ENCODE results near the gene PPP1R12B.
"Not testable (repeated sequence)": the region's sequence is repeated elsewhere in the genome, so short reads cannot be mapped to it uniquely, and the experiment has no call there.

Gene PPP1R12B

DNA sequence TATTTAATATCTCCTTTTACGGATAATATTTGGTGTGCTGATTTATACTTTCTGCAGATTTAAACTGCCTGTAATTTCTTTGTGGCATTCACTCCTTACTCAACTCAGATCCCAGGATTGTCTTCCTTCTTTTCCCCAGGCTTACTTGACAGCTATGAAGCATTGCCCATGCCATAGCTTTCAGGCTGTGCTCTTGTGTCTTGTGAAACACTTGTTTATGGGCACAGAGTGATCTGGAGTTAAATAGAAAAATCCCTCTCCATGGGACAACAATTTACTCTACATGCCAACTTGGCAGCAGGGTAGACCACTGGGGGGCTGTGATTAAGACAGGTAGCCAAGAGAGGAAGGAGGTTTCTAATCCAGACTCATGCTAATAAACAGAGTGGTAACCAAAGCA lies 57.4 kb downstream of the PPP1R12B start:
- DNase-seq: no peak

DNA sequence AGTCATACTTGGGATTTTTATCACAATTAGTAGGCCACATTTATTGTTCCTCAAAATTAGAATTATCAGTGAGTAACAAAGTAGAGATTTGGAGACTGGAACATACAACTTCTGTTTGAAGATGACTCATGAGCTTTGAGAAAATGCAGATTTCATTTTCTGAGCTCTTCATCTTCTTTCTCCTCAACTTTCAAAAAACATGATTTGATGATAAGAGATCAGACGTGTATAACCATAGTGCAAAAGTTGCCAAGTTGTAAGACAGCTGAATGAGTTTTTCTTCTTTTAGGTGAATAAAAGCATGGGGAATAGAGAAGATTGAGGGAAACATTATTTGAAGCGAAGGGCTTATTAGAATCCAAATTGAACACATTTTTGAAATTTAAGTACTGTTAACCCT lies 58.4 kb downstream of the PPP1R12B start:
- DNase-seq: not testable (repeated sequence)

DNA sequence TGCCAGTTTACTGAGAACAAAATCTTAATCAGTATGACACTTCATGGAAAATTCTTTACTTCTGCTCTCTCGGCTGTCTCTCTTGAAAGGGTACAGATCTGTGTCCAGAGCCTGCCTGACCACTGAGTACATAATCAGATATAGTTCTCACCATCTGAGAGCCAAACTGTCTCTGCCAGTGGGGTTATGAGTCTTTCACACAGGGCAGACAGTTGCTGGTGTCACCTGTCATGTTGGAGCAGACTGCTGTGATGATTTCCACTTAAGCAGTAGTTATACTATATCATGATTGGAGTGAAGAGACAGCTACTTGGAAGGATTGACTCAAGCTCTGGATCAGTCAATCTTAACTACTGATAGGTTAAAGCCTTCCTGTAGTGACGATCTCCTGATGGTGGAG lies 58.9 kb downstream of the PPP1R12B start:
- DNase-seq: not testable (repeated sequence)

DNA sequence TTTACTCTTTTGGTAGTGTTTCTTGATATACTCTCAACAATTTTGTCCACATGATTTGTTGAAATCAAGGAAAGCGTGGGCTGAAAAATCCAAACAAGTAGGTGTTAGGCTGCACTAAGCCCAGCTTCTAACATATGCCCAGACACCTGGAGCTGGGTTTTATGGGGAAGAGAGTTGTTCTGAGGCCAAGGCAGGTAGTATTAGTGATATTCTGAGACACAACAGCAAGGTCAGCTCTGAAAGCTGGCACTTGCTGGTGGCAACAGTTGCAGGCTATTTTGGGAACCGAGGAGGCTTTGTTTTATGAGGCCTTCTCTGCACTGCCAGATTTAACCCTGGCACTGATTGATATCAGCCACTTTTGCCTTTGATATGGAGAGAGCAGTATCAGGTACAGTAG lies 61.8 kb downstream of the PPP1R12B start:
- DNase-seq: not testable (repeated sequence)

DNA sequence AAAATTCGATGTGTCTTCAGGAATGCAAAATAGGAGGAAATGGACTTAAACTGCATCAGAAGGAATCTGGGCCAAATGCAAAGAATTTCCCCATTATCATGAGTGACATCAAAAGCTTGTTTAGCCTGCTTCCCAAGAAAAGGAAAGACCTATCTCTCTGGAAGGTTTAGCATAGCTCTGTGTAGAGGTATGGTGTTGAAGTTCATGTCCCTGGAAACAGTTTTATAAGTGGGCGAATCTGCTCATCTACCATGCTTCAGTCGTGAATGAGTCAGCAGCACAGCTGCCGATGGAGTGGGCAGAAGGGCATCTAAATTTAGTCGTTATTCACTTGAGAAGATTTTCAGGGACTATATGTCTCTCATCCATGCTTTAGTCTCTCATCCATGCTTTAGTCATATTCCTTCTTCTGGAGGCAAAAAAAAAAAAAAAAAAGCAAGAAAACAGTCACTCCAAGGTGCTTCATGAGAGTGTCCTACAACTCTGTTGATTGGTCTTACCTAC lies 62.4 kb downstream of the PPP1R12B start:
- not testable (repeated sequence) for DNase-seq

DNA sequence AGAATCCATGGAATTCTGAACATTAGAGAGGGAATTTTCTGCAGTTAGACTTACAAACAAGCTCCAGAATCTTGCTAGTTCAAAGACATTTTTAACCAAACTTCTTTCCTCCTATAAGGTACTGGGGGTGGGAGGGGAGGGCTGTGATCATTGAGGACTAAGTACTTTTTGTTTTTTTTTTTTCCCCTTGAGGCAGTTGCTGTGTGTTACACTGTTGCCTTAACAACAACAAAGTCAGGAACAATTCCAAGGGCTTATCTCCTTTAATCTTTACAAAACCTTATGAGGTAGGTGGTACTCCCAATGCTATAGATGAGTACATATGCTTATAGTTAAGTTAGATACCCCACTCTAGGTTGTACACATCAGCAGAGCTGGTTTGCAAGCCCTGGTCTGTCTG lies 62.9 kb downstream of the PPP1R12B start:
- DNase-seq: no peak

DNA sequence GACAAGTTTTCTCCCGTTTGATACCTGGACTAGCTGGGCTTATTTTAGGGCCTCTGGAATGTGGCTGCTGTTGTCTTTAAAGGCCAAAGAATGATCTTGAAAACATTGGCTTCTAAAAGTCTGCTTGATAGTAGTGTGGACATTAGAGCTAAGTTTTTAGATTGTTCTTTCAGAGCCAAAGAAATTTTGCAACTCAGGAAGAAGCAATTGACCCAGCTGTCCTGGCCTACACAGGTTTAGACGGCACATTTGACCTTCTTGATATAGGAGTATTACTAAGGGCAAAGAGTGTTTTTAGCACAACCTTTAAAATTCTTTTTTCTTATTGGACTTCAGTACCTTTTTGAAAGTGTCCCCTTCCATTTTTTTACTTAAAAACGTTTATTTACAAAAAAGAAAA lies 63.9 kb downstream of the PPP1R12B start:
- not testable (repeated sequence) for DNase-seq

DNA sequence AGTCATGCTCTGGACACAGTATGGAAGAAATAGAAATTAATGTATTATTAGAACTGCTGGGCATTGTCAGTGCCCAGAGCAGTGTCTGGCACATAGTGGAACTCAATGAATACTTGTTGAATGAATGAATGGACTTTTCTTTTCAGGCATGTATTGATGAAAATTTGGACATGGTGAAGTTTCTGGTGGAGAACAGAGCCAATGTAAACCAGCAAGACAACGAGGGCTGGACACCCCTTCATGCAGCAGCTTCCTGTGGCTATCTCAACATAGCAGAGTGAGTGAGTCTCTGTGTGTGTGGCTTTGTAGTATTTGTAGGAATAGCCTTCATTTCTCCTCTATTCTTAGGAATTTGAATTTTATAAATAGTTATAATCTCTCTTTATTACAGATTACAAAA lies 68.1 kb downstream of the PPP1R12B start:
- DNase-seq: no peak

DNA sequence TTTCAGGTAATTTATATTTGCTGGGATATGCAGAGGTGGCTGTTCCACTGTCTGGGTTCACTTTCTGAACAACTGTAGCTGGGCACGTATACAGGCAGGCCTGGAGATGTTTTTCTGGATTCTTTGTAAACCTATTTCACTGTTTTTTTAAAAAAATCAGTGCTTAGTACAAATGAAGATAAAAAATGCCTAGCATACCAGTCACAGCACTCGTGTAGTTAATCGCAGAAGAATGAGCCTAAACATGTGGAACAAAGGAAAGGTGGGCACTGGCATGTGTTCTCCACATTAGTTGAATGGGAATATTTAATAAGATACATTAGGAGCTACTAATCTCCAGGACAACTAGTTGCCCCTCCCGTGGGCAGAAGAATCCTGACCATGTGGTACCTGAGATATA lies 68.6 kb downstream of the PPP1R12B start:
- not testable (repeated sequence) for DNase-seq

DNA sequence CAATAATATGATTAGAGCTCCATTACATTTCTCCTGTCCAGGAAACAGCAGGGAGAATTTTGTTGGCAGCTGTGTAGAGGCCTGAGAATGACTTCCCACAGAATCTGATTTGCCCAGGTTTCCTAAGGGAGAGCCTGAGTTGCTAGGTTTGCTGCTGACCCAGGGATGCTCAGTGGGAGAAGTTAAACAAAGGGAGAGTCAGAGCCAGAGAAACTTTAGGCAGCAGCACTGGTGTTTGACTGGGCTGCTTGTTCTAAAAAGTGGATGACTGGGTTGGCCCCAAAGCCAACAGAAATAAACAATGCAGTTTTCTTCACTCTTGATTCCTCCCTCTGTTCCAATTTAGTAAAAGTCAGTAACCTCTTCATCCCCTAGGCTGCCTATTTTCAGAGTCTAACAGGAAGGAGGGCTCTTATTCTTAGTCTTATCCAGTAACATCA lies 69.3 kb downstream of the PPP1R12B start:
- DNase-seq: not testable (repeated sequence)

DNA sequence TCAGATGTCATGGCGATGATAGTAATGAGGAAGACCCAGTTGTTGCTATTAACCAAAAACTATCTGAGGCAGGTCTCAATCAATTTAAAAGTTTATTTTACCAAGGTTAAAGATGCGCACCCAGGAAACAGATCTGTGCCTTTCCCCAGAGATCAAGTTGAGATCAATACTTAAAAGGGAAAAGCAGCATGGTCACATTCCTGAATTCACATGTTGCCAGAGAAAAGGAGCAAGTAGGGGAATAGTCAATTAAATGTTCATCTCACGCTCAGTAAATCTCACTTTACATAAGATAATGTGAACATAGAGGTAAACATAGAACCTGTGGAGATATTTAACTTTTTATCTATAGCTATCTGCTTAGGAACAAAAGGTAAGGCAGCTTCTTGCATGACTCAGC lies 71.2 kb downstream of the PPP1R12B start:
- DNase-seq: not testable (repeated sequence)

DNA sequence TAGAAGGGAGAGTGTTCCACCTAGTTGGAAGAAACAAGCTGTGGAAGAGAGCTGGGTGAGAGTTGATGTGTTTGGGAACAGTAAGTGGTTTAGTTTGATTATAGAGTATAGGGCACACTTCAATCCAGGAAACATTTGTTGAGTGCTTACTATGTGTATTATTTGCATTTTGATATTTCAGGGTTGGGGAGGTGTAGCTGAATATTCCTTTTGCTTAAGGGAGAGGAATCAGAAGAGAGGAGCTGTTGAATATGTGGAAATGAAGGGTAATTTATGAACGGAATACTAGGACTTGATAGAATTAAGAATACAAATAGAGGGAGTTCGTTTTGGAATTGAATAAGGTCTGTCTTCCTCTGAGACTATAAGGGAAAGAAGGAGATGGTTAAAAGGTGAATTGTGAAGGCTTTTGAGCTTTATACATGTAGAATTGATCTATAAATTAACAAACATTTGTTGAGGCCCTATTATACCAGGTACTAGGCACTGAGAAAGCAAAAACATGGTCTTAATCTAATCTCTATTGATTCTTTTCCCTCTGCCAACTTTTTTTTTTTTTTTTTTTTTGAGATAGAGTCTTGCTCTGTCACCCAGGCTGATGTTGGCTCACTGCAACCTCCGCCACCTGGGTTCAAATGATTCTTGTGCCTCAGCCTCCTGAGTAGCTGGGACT lies 72.1 kb downstream of the PPP1R12B start:
- DNase-seq: not testable (repeated sequence)

DNA sequence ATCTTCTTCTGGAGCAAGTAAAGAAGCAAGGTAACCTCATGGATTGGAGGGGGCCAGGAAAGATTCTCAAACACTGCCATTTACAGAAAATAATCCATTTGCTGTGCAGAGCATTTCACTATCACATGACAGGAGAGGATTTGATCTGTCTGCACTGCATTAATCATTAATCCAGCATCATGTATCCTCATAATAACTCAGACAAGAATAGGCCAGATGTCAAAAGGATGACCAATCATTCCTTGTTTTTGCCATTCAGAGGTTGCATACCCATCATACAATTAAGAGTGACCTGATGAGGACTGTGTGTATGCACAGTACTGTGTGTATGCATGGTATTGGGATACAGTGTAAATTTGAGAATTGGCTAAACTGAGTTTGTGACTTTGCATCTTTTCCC lies 74.2 kb downstream of the PPP1R12B start:
- not testable (repeated sequence) for DNase-seq

DNA sequence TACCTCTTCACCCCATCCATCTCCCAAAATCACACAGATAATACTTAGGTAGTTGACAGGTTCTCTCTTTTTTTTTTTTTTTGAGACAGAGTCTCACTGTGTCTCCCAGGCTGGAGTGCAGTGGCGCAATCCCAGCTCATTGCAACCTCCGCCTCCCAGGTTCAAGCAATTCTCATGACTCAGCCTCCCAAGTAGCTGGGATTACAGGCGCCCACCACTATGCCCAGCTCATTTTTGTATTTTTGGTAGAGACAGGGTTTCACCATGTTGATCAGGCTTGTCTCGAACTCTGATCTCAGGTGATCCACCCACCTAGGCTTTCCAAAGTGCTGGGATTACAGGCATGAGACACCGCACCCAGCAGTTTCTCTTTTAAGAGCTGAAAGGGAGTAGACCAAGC lies 75.8 kb downstream of the PPP1R12B start:
- DNase-seq: not testable (repeated sequence)

DNA sequence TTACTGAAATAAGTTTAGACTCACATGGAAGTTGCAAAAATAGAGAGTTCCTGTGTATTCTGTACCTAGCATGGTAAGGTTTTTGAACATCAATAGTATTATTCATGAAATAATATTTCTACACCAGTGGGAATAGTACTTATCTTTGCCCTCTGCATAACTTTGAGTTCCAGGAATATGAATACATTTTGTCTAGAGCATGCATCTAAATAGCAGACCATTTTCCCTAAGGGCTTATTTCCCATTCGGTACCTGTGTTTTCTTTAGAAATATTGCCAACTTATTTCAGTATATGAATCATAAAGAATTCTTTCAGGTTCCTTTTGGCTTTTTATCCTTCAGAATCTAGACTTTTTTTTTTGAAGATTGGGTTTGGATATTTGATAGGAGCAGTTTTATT lies 81.6 kb downstream of the PPP1R12B start:
- DNase-seq: not testable (repeated sequence)

DNA sequence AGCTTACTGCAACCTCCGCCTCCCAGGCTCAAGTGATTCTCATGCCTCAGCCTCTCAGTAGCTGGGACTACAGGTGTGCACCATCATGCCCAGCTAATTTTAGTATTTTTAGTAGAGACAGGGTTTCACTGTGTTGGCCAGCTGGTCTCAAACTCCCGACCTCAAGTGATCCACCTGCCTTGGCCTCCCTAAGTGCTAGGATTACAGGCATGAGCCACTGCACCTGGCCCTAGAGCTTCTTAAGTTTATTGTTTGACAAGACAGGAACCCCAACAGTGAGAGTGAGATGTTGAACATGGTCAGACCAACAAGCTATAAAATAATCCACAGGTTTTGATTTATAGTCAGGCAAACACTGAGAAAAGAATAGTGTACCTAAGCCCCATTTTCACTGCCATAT lies 83.8 kb downstream of the PPP1R12B start:
- DNase-seq: not testable (repeated sequence)

DNA sequence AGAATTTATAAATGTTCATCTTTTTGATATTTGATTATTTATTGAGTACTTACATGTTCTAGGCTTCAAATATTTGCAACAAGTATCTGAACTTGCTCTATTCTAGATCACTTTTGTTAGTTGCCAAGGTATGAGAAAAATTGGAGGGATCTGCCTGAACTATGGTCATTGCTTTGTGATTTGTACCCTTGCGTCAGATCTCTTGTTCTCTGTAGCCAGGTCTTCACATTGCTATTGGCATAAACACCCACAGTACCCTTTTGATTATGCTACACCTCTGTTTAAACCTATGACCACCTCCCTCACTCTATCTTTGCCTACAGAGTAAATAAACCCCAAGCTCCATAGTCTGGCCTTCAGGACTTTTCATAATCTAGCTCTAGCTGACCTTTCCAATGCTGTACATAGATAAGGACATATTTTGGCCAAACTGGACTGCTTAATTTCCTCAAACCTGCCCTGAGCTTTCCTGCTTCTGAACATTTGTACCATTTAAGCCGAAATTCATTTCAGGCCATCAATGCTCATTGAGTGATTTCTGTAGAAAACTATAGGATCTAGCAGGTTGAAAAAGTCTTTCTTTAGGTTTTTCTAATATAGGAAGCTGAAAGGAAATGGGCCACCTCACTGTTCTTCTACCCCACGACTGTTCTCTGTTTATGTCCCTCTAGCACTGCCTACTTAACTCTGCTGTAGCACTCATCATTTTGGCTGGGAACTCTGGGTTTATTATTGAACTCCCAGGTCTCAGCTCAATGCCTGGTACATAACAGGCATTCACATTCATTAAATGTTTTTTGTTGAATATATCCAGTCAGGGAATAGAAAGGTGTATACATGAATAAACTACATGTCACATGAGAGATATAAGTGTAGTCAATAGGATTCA lies 84.9 kb downstream of the PPP1R12B start:
- no peak for DNase-seq

DNA sequence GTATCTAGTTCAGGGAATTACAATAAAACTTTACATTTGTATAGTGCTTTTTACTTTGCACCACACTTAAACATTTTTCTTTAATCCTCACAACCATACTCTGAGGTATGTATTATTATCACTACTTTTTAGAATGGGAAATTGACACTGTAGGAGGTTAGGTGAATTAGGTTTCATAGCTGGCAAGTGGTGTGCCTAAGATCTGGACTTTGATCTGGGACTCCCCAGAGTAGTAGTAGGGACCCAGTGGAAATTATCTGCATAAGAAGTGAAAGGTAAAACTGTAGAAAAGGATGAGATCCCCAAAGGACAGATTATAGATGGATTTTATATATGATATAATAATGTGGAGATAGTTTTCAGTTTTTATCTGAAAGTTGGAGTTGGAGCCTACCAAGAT lies 85.6 kb downstream of the PPP1R12B start:
- no peak for DNase-seq

DNA sequence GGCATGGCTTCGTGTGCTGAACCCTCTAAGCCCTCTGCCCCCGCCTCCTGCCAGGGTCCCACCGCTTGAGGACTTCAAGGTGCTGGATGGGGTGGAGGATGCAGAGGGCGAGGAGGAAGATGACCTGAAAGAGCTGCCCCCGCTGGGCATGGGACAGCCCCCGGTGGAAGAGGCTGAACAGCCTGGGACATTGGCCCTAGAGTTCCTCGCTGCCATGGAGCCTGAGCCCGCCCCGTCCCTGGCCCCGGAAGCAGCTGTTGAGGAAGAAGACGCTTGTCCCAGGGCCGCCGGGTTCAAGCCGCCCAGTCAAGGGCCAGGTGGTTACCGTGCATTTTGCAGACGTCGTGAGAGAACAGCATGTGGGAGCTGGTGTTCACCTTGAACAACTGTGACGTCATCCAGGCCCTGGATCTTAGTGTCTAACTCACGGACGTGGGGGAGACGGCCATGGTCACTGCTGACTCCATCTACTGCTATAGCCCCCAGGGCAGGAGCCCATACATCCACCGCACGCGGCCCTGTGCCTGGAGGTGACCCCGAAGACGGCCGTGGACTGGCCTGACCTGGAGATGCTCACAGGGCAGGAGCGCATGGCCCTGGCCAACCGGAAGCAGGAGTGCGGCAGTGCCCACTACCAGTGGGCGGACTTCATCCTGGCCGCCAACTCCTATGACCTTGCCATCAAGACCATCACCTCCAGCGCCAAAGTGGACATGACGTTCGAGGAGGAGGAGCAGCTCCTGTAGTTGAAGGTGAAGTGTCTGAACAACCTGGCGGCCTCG lies 90.1 kb downstream of the PPP1R12B start:
- DNase-seq: no peak

DNA sequence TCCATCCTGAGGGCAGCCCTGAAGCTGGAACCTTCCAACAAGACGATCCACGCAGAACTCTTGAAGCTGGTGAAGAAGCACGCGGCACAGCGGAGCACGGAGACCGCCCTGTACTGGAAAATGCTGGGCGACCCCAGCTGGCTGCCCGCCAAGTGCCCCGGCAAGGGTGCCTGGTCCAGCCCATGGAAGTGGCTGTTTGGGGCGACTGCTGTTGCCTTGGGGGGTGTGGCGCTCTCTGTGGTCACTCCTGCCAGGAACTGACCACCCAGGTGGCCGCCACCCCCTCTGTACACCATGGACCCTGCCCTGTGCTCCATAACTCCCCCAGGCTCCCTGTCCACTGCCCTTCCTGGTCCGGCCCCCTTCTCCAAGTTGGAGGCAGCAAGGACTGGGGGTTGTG lies 90.8 kb downstream of the PPP1R12B start:
- DNase-seq: no peak

DNA sequence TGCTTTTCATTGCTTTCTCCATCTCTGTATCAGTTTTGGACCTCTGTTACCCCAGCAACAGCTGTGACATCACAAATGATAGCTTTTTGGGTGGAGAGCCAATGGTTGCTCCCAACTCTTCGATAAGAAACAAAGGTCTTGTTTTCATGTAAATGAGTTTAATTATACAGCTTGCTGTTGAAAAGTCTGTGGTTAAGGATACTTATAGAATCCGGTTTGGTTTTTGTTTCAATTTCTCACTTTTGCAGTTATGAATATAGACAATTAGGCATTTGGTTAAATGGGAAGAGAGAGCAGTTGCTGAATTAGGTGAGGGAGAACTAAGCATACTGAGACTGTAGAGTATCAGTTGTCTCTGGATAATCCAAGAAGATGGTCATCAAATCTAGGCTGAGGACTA lies 99.6 kb downstream of the PPP1R12B start:
- DNase-seq: not testable (repeated sequence)

DNA sequence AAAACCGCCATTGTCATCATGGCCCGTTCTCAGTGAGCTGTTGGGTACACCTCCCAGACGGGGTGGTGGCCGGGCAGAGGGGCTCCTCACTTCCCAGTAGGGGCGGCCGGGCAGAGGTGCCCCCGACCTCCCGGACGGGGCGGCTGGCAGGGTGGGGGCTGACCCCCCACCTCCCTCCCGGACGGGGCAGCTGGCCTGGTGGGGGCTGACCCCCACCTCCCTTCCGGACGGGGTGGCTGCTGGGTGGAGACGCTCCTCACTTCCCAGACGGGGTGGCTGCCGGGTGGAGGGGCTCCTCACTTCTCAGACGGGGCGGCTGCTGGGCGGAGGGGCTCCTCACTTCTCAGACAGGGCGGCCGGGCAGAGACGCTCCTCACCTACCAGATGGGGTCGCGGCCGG lies 103.1 kb downstream of the PPP1R12B start:
- not testable (repeated sequence) for DNase-seq

DNA sequence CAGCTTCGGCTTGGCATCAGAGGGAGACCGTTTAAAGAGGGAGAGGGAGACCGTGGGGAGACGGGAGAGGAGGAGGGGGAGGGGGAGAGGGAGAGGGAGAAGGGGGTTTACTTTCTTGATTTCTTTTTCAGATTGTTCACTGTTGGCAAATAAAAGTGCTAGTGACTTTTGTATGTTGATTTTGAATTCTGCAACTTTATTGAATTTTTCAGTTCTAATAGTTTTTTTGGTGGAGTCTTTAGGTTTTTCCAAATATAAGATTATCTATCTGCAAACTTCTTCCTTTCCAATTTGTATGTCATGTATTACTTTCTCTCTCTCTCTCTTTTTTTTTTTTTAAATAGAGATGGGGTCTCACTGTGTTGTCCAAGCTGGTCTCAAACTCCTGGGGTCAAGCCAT lies 104.0 kb downstream of the PPP1R12B start:
- no peak for DNase-seq
